ENCODE data around the gene RCE1.

RCE1 gene

DNA sequence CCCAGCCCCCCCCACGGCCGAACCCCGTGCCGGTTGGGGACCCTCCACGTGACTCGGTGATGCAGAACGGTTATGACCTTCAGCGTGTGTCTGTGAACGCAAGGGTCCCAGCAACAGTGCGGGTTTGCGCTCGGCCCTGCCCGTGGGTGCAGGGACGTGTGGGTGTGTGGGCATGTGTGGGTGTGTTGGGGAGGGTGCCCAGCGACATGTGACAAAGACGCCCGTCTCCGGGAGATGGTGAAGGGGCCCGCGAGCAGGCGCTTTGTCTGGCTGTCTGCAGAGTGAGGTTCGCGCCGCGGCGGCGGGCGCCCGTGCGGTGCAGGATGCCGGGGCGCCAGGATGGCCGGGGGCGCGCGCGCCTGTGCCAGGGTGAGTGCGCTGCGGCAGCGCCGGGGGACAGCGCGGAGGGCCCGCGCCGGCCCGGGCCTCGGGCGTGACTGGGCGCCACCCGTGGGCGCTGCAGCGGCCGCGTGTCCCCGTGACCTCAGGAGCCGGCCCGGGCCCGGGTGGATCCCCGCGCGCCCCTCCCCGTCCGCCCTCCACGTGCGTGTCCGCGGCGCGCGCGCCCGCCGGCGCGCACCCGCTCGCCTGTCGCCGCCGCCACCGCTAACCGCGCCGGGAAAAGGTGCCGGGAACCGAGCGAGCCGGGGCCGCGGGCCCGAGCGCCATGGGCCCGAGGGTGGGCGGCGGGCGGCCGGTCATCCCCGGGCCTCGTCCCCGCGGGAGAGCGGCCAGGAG, 13.4 kb downstream of the RCE1 start, which contains the start of gene LRFN4:
LRFN4 (plus strand) TSS at position 569 of the 738 bp plus-strand sequence. CDS start 681 bp downstream, outside the sequence.
- DNase-seq (ENCODE audit: low read depth), result peak; percentile 26

DNA sequence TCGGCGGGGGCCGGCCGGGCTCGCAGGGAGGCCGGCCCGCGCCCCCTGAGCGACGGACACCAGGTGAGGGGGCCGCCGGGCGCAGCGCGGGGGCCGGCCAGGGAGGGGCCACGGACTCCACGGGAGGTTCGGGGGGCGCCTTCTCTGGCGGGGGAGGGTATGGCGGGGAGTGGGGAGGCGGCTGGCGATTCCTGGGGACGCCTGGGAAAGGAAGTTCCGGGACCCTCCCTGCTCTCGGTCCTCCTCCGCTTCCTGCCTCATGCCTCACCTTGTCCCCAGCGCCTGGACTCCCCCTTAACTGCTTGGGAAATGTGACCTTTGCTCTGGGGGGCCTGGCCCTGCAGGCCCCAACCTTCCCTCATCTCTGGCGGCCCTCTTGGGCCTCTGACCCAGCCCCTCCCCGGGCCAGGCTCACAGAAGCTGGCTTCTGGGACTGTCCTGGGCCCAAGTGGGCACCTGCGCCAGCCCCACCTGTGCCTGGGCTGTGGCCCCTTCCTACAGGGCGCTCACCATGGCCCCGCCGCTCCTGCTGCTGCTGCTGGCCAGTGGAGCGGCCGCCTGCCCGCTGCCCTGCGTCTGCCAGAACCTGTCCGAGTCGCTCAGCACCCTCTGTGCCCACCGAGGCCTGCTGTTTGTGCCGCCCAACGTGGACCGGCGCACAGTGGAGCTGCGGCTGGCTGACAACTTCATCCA, 14.1 kb downstream of the RCE1 start:
- DNase-seq (ENCODE audit: low read depth), result no peak

DNA sequence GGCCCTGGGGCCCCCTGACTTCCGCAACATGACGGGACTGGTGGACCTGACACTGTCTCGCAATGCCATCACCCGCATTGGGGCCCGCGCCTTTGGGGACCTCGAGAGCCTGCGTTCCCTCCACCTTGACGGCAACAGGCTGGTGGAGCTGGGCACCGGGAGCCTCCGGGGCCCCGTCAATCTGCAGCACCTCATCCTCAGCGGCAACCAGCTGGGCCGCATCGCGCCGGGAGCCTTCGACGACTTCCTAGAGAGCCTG, 14.6 kb downstream of the RCE1 start:
- no peak for DNase-seq (ENCODE audit: low read depth)

DNA sequence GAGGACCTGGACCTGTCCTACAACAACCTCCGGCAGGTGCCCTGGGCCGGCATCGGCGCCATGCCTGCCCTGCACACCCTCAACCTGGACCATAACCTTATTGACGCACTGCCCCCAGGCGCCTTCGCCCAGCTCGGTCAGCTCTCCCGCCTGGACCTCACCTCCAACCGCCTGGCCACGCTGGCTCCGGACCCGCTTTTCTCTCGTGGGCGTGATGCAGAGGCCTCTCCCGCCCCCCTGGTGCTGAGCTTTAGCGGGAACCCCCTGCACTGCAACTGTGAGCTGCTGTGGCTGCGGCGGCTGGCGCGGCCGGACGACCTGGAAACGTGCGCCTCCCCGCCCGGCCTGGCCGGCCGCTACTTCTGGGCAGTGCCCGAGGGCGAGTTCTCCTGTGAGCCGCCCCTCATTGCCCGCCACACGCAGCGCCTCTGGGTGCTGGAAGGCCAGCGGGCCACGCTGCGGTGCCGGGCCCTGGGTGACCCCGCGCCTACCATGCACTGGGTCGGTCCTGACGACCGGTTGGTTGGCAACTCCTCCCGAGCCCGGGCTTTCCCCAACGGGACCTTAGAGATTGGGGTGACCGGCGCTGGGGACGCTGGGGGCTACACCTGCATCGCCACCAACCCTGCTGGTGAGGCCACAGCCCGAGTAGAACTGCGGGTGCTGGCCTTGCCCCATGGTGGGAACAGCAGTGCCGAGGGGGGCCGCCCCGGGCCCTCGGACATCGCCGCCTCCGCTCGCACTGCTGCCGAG, 15.1 kb downstream of the RCE1 start:
- no peak for DNase-seq (ENCODE audit: low read depth)

DNA sequence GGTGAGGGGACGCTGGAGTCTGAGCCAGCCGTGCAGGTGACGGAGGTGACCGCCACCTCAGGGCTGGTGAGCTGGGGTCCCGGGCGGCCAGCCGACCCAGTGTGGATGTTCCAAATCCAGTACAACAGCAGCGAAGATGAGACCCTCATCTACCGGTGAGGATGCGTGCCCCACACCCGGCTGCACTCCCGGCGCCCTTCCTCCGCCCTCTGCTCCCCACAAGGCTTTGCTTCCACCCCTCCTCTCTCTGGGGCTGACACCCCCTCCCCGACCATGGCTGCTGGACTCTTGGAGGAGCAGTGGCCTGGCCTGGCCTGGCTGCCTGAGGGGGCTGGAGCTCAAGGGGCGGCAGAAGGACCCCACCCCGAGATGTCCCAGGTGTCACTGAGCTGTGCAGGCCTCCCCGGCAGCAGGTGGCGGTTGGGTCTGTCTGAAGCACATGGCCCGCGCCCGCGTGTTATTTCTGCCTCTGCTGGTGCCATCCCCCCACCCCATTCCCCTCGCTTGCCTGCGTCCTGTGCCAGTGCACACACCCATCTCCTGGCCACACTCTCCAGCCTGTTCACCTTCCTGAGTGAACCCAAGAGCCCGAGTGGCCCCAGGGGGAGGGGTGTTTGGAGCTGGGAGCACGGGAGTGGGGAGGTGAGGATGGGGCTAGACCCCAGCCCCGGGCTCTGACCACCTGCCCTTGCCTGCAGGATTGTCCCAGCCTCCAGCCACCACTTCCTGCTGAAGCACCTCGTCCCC, 15.9 kb downstream of the RCE1 start:
- no peak for DNase-seq (ENCODE audit: low read depth)

DNA sequence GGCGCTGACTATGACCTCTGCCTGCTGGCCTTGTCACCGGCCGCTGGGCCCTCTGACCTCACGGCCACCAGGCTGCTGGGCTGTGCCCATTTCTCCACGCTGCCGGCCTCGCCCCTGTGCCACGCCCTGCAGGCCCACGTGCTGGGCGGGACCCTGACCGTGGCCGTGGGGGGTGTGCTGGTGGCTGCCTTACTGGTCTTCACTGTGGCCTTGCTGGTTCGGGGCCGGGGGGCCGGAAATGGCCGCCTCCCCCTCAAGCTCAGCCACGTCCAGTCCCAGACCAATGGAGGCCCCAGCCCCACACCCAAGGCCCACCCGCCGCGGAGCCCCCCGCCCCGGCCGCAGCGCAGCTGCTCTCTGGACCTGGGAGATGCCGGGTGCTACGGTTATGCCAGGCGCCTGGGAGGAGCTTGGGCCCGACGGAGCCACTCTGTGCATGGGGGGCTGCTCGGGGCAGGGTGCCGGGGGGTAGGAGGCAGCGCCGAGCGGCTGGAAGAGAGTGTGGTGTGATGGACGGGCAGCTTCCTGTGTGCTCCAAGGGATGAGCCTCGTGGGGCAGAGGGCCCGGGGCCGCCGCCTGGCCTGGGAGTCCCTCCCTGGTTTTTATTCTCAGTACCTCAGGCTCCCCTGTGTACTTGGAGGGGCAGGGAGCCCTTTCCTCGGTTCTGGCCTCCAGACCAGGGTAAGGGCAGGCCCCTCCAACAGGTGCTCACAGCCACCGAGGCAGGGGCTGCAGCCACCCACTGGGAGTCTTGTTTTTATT, 16.6 kb downstream of the RCE1 start:
- no peak for DNase-seq (ENCODE audit: low read depth)

DNA sequence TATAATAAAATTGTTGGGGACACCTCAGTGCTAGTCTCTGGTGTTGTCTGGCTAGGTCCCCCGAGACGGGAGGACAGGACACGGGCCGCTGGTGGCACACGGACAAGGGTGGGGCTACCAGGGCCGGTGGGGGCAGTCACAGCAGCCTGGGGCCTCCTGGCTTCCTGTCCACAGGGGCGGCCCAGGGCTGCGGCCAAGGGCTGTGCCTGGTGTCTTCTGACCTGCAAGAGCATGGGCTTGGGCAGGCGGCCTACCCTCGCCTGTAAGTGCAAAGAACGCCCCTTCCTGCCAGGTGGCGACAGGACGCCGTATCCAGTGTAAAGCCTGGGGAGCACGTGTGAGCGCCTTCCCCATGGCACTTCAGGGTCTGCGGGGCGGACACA, 17.2 kb downstream of the RCE1 start:
- DNase-seq (ENCODE audit: low read depth), result no peak

DNA sequence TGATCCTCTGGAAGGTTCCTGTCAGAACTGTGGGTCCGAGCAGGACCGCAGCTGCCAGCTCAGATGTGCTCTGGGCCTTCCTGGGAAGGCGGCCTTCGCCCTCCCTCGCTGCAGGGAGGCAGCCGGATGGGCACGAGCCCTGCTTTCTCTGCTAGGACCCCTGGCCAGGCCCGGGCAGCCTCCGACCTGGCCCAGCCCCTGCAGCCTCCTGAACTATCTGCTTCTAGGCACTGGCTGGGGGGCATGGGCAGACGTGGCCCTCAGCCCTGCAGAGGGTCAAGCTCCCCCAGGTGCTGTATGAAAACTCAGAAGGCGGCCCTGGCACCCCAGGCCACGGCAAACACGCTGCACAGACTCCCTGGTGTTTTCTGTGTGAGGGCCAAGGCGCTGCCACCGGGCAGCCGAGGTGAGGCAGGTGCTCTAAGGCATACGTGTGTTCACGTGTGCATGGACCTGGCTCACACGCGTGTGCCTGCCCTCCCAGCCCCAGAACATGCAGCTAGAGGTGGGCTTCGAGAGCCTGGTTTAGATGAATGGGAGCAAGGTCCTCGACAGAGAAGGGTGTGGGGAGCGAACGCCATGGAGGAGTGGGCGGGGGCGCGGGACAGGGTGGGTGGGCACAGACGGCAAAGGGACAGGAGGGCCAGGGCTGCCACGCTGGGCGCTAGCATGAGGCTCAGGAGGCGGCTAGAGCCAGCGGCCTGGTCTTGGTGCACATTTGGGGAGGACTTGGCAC, 18.0 kb downstream of the RCE1 start:
- DNase-seq (ENCODE audit: low read depth), result no peak

DNA sequence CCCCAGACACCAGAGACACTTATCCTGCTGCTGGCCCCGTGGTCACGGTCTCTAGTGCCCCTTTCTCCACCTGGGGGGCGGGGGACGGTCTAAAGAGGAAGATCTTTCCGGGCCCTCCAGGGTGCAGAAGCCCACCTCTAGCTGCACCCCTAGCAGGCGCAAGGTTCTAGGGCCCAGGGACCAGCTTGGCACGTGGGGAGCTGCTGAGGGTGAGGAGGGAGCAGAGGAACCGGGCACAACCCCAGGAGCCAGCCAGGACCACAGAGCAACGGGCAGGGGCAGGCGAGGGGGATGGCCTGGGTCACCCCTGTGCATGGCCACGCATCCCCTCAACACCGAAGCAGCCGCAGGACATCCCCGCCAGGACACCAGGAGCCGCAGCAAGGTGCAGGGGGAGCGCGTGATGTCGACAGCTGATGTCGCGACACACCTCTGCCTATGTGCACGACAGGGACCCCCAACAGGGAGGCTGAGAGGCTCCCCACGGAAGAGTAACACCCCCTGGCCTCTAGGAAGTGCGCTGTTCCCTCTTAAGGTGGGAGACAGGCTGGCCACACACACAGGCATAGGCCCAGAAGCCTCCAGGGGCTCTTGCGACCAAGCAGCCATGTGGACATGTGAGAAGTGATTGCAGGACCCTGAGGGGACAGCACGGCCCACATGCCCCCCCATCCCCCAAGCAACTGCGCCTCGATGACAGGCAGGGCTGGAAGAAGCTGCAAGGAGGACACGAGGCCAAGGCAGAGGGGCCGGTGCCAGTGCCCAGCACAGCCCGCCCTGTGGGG, 18.7 kb downstream of the RCE1 start:
- no peak for DNase-seq (ENCODE audit: low read depth)

DNA sequence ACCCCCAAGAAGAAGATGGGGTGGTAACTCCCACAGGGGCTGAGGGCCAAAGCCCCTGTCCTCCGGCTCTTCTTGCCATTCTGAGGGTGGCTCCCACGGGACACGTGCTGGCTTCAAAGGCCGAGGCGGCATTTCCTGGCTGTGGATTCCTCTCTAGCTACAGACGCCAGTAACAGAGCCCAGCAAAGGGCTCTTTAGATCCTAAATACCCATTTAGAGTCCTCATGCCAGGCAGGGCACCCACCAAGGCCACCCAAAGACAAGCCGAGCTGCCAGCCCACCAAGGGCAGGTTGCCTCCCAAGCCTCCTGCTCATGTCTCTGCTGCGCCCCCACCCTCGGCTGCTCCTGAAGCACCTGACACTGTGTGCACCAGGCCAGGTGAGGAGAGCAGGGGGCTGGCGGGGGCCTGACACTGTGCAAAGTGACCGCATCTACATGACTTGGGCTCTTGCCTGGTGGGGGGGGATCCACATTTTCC, 19.4 kb downstream of the RCE1 start:
- no peak for DNase-seq (ENCODE audit: low read depth)

DNA sequence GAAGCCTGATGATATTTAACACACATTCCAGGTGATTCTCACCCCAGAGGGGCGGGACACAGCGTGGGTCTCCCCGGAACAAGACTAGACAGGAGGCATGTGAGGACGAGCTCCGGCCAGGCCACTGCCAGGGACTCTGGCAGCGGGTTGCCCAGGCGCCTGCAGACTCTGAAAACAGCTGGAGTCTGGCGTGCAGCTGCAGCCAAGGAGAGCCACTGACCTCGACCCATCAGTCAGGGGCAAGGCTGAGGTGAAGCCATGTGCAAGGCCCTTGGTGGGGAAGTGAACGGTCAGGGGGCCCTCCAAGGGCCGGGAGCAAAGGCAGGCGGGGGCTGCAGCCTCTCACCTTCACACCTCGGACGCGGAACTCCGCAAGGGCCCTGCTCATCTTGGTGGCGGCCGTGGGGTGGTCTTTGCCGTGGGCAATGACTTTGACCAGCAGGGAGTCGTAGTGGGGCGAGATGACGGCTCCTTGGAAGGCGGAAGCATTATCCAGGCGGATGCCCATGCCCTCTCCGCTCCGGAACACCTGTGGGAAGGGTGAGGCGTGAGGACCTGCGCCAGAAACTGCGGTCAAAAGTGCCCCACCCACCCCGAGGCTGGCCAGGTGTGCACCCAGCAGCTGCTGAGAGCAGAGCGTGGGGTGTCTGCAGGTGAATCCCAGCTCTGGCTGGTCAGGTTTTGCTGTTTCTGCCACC, 20.3 kb downstream of the RCE1 start:
- no peak for DNase-seq (ENCODE audit: low read depth)

DNA sequence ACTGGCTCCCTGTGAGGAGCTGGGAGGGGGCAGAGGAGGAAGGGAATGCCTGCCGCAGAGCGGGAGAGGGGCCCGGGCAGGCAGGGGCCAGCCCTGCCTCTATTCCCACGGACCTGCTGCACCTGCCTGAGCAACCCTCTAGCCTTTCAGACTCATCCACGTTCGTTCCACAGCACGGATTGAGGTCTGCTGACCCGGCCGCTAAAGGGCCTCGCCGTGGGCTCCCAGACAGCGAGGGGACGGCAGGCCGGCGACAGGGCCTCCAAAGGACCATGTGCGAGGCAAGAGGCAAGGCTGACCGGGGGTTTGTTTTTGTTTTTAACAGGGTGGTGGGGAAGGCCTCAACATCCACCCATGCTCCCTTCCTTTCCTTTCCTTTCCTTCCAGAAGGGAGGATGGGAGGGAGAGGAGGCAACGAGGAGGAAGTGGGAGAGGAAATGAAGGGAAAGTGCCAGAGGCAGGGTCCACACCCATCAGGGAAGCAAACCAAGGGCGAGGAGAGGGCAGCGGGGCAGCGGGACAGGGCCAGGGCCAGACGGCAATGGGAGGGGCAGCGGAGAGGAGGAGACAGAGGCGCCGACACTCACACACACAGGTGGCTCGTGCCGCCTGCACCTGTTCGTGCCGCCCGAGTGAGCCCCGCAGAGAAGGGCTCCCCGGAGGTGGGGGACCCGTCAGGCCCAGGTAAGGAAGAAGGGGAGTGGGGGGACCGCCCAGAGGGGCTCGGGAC, 21.1 kb downstream of the RCE1 start:
- no peak for DNase-seq (ENCODE audit: low read depth)

DNA sequence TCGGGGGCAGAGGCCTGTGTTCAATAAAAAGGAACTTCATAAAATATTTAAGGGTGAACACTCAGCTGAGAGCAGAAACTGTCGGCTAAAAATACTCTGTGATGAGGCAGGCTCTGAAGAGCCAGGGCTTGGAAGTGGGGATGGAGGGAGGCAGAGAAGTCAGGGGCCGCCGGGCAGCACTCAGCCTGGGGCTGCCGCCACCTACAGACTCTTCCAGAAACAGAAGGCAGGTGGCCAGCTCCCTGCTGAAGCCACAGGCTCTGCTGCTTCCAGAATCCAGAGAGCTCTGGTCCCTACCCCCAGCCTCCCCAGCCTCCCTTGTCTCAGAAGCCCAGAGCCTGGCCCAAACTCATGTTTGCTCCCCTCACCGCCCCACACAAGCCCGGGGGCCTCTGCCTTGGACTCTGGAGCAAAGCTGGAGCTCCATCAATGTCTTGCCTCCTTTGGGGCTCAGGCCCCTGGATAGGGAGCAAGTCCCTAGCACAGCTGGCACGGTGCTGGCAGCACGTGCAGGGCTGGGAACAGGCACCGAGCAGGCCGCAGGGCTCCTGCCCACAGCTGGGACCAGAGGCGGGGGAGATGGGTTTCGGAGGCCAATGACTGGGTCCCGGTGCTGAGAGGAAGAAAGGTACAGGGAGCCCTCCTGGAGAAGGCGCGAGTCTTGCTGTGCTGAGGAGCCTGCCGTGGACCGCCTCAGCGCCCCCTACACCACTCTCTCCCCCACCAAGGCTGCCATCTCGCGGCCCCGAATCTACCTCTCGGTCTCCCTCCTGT, 21.9 kb downstream of the RCE1 start:
- DNase-seq (ENCODE audit: low read depth), result no peak

DNA sequence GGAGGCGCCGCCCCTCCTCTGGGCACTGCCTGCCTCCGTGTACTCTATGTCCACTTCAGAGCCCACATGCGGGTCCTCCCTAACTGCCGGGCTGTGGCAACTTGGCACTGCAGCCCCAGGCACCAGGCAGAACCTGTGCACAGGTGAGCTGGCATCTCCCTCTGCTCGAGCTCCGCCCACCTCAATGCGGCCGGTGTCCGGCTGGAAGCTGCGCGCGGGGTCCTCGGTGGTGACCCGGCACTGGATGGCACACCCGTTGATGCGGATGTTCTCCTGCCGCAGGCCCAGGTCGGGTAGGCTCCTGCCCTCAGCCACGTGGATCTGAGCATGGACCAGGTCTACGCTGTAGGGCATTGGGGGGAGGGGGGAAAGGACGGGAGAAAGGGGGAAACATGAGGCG, 22.8 kb downstream of the RCE1 start:
- no peak for DNase-seq (ENCODE audit: low read depth)

DNA sequence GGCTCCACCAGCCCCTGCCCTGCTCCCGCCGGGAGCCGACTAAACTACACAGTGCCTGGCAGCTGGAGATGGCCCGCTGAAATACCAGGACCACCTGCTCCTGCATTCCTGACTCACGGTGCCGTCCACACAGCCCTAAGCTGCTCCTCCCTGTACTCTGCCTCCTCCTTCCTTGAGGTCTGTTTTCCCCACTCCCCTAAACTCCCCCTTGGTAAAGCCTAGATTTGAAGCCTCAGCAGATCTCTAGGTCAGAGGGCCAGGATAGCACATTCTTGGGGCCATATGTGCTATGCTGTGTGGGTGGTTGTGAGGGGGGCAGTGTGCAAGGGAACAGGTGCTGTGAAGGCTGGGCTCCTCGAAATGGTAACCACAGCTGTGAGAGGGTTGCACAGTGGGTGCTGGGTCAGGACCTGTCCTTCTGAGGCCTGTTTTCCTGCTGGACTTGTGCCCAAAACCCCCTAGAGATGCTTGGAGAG, 23.3 kb downstream of the RCE1 start:
- no peak for DNase-seq (ENCODE audit: low read depth)

DNA sequence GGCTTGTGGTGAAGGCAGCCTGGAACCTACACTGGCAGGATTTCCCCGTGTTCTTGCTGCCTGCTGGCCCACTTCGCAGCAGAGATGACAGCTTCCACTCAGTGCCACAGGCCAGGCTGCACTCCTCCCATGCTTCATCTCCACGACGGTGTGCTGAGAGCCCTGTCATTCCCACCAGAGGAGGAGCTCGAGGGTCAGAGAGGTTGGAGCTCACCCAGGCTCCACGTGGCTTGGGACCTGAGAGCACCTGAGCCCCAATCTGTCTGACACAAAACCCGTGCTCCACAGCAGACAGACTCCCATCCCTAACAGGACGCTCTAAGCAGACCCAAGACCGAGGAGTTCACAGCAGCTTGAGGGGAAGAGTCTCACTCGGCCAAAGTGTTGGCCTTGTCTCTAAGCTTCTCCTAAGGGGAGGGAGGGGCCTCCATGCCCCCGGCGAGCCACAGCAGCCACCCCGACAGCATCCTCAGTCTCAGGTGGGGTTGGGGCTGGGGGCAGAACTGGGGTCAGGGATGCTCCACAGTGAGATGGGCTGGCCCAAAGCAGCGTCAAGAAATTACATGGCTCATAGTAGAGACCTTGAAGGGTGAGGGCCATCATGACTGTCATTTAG, 24.3 kb downstream of the RCE1 start:
- DNase-seq (ENCODE audit: low read depth), result no peak

DNA sequence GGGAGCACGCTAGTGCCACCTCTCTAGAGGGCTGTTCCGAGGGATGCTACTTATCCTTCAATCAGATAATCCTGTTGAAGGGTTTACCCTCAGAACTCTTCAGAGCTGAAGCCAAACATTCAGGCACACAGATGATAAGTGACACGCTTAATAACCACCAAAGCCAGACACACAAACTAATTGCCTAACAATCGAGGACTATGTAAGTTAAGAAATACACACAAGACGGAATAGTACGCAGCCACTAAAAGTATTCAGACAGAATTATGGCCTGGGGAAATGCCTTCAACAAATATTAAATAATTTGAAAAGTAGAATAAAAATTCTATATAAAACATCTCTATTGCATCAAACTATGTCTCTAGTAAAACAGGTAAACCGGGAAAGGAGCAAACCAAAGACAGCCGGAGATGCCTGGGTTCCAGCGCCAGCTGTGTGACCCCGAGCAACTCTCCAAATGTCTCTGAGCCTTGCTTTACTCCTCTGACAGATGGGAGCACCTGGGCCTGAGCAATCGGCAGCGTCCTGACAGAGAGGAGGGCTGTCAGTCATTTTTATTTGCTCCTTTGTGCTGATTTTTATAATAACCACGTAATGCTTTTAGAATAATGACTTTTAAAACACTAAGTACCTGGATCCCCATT, 25.0 kb downstream of the RCE1 start:
- DNase-seq (ENCODE audit: low read depth), result no peak

Data from T follicular helper cell (primary cell).